CD4-positive, alpha-beta T cell (primary cell): Measurements from ENCODE around the gene GALNT3. TPM values are rescaled to one million over a fixed set of nuclear protein-coding genes. Genes with fewer than 3 reads are reported as not detected.

ENCODE experiments used
- ATAC-seq: fragments of 200-7000 bp; cut with Tn5 transposase; one replicate; pipeline ENCODE4 v1.10.0; 2022; ENCODE audit warnings: mild to moderate bottlenecking; ENCODE audit not compliant: poor library complexity
- CTCF ChIA-PET: fragments of 350-600 bp; sonication (Branson Sonifier 250); formaldehyde crosslinking; loops from one replicate; lab custom pipeline; 2021; ENCODE audit warnings: antibody characterized with exemption, inconsistent platforms; lab: Charles Lee
- POLR2A ChIA-PET: fragments of 350-600 bp; sonication (Branson Sonifier 250); formaldehyde crosslinking; loops from one replicate; lab custom pipeline; 2021; ENCODE audit warnings: antibody characterized with exemption, inconsistent platforms; lab: Charles Lee
- DNase-seq, 14 experiments: peaks; one replicate each; pipeline ENCODE4 v3.0.0-alpha.2; 2013 to 2020; ENCODE audit warnings: mixed read lengths in 2 of 14
- H3K27ac ChIP-seq, 2 donors: one replicate each; pipeline versions ENCODE4 v1.5.1 to v1.7.0; 2013; ENCODE audit warnings: low read length in 2 of 2, low read depth in 1 of 2, mild to moderate bottlenecking in 1 of 2
- H3K27me3 ChIP-seq, 2 experiments: 1 replicate in 1 of 2; 2 replicates in 1 of 2; pipeline versions ENCODE4 v1.6.1 to v1.7.0; 2013; ENCODE audit warnings: low read length in 2 of 2, control low read depth in 1 of 2, mild to moderate bottlenecking in 1 of 2, moderate library complexity in 1 of 2; ENCODE audit not compliant: insufficient read depth in 2 of 2, control insufficient read depth in 1 of 2
- H3K36me3 ChIP-seq: one replicate; pipeline ENCODE4 v1.6.1; 2013; ENCODE audit warnings: low read length, control low read depth; ENCODE audit not compliant: insufficient read depth
- H3K4me1 ChIP-seq: one replicate; pipeline ENCODE4 v1.6.1; 2013; ENCODE audit warnings: low read length, control low read depth; ENCODE audit not compliant: insufficient read depth
- H3K4me3 ChIP-seq: one replicate; pipeline ENCODE4 v1.5.1; 2013; ENCODE audit warnings: mild to moderate bottlenecking, low read length, moderate library complexity
- H3K9me3 ChIP-seq, 2 experiments: 1 replicate in 1 of 2; 2 replicates in 1 of 2; pipeline versions ENCODE4 v1.6.1 to v1.7.0; 2013; ENCODE audit warnings: low read length in 2 of 2, mild to moderate bottlenecking in 2 of 2, control low read depth in 1 of 2, moderate library complexity in 1 of 2; ENCODE audit not compliant: control insufficient read depth in 1 of 2, insufficient read depth in 1 of 2
- H3K27ac Mint-ChIP-seq: one replicate; pipeline ENCODE4 v1.8.0; 2020; ENCODE audit warnings: mixed read lengths
- H3K27me3 Mint-ChIP-seq: one replicate; pipeline ENCODE4 v1.8.0; 2021; ENCODE audit warnings: mixed read lengths
- H3K36me3 Mint-ChIP-seq: one replicate; pipeline ENCODE4 v1.8.0; 2021; ENCODE audit warnings: low read depth, mixed read lengths
- H3K4me1 Mint-ChIP-seq: one replicate; pipeline ENCODE4 v1.8.0; 2021; ENCODE audit warnings: low read depth, mixed read lengths
- H3K4me3 Mint-ChIP-seq: one replicate; pipeline ENCODE4 v1.8.0; 2020; ENCODE audit warnings: mild to moderate bottlenecking, mixed read lengths
- H3K9me3 Mint-ChIP-seq: one replicate; pipeline ENCODE4 v1.8.0; 2020; ENCODE audit warnings: mixed read lengths
- CTCF ChIP-seq: fragments of 200-600 bp; IDR thresholded peaks from one replicate; pipeline ENCODE4 v1.8.0; 2022; ENCODE audit warnings: antibody characterized with exemption, mild to moderate bottlenecking
- intact Hi-C, 2 experiments: fragments of 100-400 bp; cut with DNase I in 1 of 2; cut with micrococcal nuclease in 1 of 2; formaldehyde crosslinking; loops; one replicate each; pipeline versions ENCODE4 v1.15.1 to v1.9.0; 2023 to 2025; cut with DNase I, micrococcal nuclease
- polyA plus RNA-seq, 2 donors: library from polyadenylated mRNA; unstranded; fragments of 120-200 nt; gene quantifications; one replicate each; pipeline ENCODE4 v1.2.1, GENCODE V29; 2013
- total RNA-seq, 174 experiments: library from RNA in 2 of 174; stranded (reverse) in 2 of 174; gene quantifications; one replicate each; pipeline ENCODE4 v1.2.3 and lab custom pipeline; 2021 to 2026

GALNT3 gene
- total RNA-seq = 1 to 10 TPM; 2.9 to 3.3 TPM
- polyA plus RNA-seq (2013, experiment 1 of 2) = 3.4 TPM
- polyA plus RNA-seq (2013, experiment 2 of 2) = 4.0 TPM
- 0.96 to 23.9 (median 4.9) reads per million in 172 experiments for total RNA-seq (lab: John Stamatoyannopoulos, UW)

GRCh38 chr2:165793779-165794535 lies at the start of gene GALNT3:
TSS of gene GALNT3 (minus strand) at chr2:165794247. CDS start at chr2:165770700, 23,547 bp downstream.
- Mint-ChIP-seq H3K9me3 (no peaks in the 10 kb centered on the region), H3K27ac (peak within 1 kb of the TSS; percentile 31), H3K36me3 (no peaks in the 10 kb centered on the region), H3K4me3 (peak within 1 kb of the TSS; percentile 91), H3K4me1 (peaks cover 18% of the 10 kb centered on the region), H3K27me3 (peaks cover 59% of the 10 kb centered on the region)
- ChIA-PET CTCF (interaction anchor here (1.3 kb wide), 1 partner anchor 81 kb away, joined by 3 read pairs; no protein-coding TSS in a partner anchor), POLR2A (interaction anchor here (2.1 kb wide), 1 partner anchor 80 kb away, joined by 5 read pairs; no protein-coding TSS in a partner anchor)
- intact Hi-C loops = no loop called here
- peaks cover 0 to 7% of the 10 kb centered on the region in 2 experiments for H3K9me3 ChIP-seq
- TF ChIP-seq CTCF = no peak
- peak within 1 kb of the TSS; percentile 67 for H3K4me3 ChIP-seq
- peak in 10 of 14 experiments; percentile 1 to 54 (median 35) for DNase-seq
- no peaks in the 10 kb centered on the region for H3K36me3 ChIP-seq
- peaks cover 6 to 7% of the 10 kb centered on the region in 2 experiments for H3K27me3 ChIP-seq
- H3K4me1 ChIP-seq = peaks cover 19% of the 10 kb centered on the region
- ATAC-seq = peak; percentile 55
- H3K27ac ChIP-seq = peak within 1 kb of the TSS in 1 of 2 donors; percentile 18

- no peak overlapping the region for H3K4me3 ChIP-seq
- DNase-seq (no peak), ATAC-seq (no peak)
- peaks cover 3% of the 10 kb centered on the region for H3K9me3 Mint-ChIP-seq
- H3K27ac Mint-ChIP-seq = no peak overlapping the region
- H3K36me3 Mint-ChIP-seq = no peaks in the 10 kb centered on the region
- ChIA-PET CTCF (no interaction called here), POLR2A (no interaction called here)
- H3K27me3 ChIP-seq = no peaks in the 10 kb centered on the region
- H3K4me1 ChIP-seq = no peaks in the 10 kb centered on the region
- no peak overlapping the region for H3K4me3 Mint-ChIP-seq
- intact Hi-C loops = no loop called here
- TF ChIP-seq CTCF = no peak
- H3K27me3 Mint-ChIP-seq = no peaks in the 10 kb centered on the region
- no peaks in the 10 kb centered on the region for H3K4me1 Mint-ChIP-seq
- no peaks in the 10 kb centered on the region for H3K9me3 ChIP-seq
- no peaks in the 10 kb centered on the region for H3K36me3 ChIP-seq
- no peak overlapping the region for H3K27ac ChIP-seq
Measured at GRCh38 chr2:165843351-165843750, 49.3 kb upstream of the GALNT3 start.

- no peaks in the 10 kb centered on the region for H3K27me3 ChIP-seq
- no peaks in the 10 kb centered on the region for H3K4me1 ChIP-seq
- Mint-ChIP-seq H3K27ac (no peak overlapping the region), H3K27me3 (no peaks in the 10 kb centered on the region), H3K4me3 (no peak overlapping the region), H3K9me3 (no peaks in the 10 kb centered on the region), H3K4me1 (no peaks in the 10 kb centered on the region), H3K36me3 (no peaks in the 10 kb centered on the region)
- no peaks in the 10 kb centered on the region for H3K9me3 ChIP-seq
- no peak overlapping the region for H3K27ac ChIP-seq
- CTCF ChIA-PET = no interaction called here
- TF ChIP-seq CTCF = no peak
- intact Hi-C loops = no loop called here
- H3K36me3 ChIP-seq = no peaks in the 10 kb centered on the region
- ATAC-seq = no peak
- POLR2A ChIA-PET = no interaction called here
- no peak overlapping the region for H3K4me3 ChIP-seq
- DNase-seq = no peak
Measured at GRCh38 chr2:165840333-165840958, 46.4 kb upstream of the GALNT3 start.
